K562 (cell line): ENCODE data around the gene MYO1F. TPM values are rescaled to one million over a fixed set of nuclear protein-coding genes. Genes with fewer than 3 reads are reported as not detected.

Experiments
- ATAC-seq: fragments of 200-7000 bp; cut with Tn5 transposase; 3 replicates; pipeline ENCODE4 v1.9.1; 2020; ENCODE audit warnings: moderate library complexity
- BruUV-seq: library from RNA; stranded (reverse); fragments of 400-500 nt; replicated peaks from 2 replicates; lab custom pipeline; 2021; lab: Mats Ljungman, UMichigan
- CTCF ChIA-PET: fragments of 300-600 bp; formaldehyde crosslinking; extraction: SDS; loops from one replicate; lab custom pipeline; 2021; ENCODE audit warnings: low intra/inter-chr PET ratio; lab: Yijun Ruan, JAX
- POLR2A ChIA-PET: fragments of 300-600, 350-650 bp; sonication (Branson Sonifier 250); formaldehyde crosslinking; extraction: SDS; loops from one replicate; lab custom pipeline; 2021; ENCODE audit warnings: antibody characterized with exemption, inconsistent platforms; lab: Yijun Ruan, JAX
- DNase-seq, 4 experiments: peaks; one replicate each; pipeline versions ENCODE4 v3.0.0 to v3.0.0-alpha.2; 2011 to 2018; ENCODE audit warnings: low spot score in 3 of 4, mixed read lengths in 3 of 4; ENCODE audit errors: extremely low read depth in 1 of 4
- FAIRE-seq: peaks from 2 replicates; lab custom pipeline; 2011; peaks lifted over from hg19 to GRCh38; lab: Jason Lieb, UNC
- H2AFZ ChIP-seq: 2 replicates; pipeline ENCODE4 v1.6.0; 2011; ENCODE audit warnings: low read depth, low read length, control low read depth, inconsistent platforms
- H3K27ac ChIP-seq: fragments of 200-600 bp; 3 replicates; pipeline ENCODE4 v1.8.0; 2011; ENCODE audit warnings: low read depth, mild to moderate bottlenecking, control low read depth, inconsistent platforms, low read length, moderate library complexity, mixed read lengths; ENCODE audit errors: extremely low read depth
- H3K27me3 ChIP-seq, 2 experiments: fragments of 300-600 bp in 1 of 2; 2 replicates in 1 of 2; 3 replicates in 1 of 2; pipeline versions ENCODE4 v1.6.0 to v1.8.0; 2011; ENCODE audit warnings: inconsistent platforms in 2 of 2, low read length in 2 of 2, mild to moderate bottlenecking in 1 of 2, mixed read lengths in 1 of 2, moderate library complexity in 1 of 2; ENCODE audit not compliant: control insufficient read depth in 2 of 2, insufficient read depth in 2 of 2
- H3K36me3 ChIP-seq: fragments of 300-600 bp; 3 replicates; pipeline ENCODE4 v1.8.0; 2011; ENCODE audit warnings: mild to moderate bottlenecking, low read length, inconsistent platforms; ENCODE audit not compliant: control insufficient read depth, insufficient read depth
- H3K4me1 ChIP-seq, 2 experiments: fragments of 200-600 bp in 1 of 2; replicated peaks in 1 of 2; 2 replicates in 1 of 2; 3 replicates in 1 of 2; pipeline versions ENCODE4 v1.5.1 to v1.8.0; 2011; ENCODE audit warnings: inconsistent platforms in 2 of 2, low read length in 2 of 2, mild to moderate bottlenecking in 1 of 2, mixed read lengths in 1 of 2, moderate library complexity in 1 of 2; ENCODE audit not compliant: control insufficient read depth in 2 of 2, insufficient read depth in 2 of 2
- H3K4me2 ChIP-seq: 2 replicates; pipeline ENCODE4 v1.6.1; 2011; ENCODE audit warnings: low read length, control low read depth, inconsistent platforms, mixed read lengths; ENCODE audit not compliant: insufficient read depth
- H3K4me3 ChIP-seq: fragments of 200-600 bp; sonication (generic), shearing (Covaris generic); 2 replicates; pipeline ENCODE4 v1.5.1; 2016; ENCODE audit warnings: control low read depth, inconsistent platforms
- H3K79me2 ChIP-seq: fragments of 200-600 bp; 3 replicates; pipeline ENCODE4 v1.8.0; 2011; ENCODE audit warnings: low read length, inconsistent platforms; ENCODE audit not compliant: control insufficient read depth, insufficient read depth
- H3K9ac ChIP-seq, 2 experiments: 2 replicates each; pipeline versions ENCODE4 v1.6.0 to v1.6.1; 2011; ENCODE audit warnings: low read depth in 2 of 2, low read length in 2 of 2, control low read depth in 1 of 2, inconsistent platforms in 1 of 2, mild to moderate bottlenecking in 1 of 2, mixed read lengths in 1 of 2; ENCODE audit not compliant: insufficient read depth in 1 of 2
- H3K9me1 ChIP-seq: one replicate; pipeline ENCODE4 v1.6.0; 2011; ENCODE audit warnings: inconsistent platforms, mild to moderate bottlenecking, low read length, moderate library complexity; ENCODE audit not compliant: control insufficient read depth, insufficient read depth
- H3K9me3 ChIP-seq: replicated peaks from 2 replicates; pipeline ENCODE4 v1.5.1; 2011; ENCODE audit warnings: low read depth, low read length, inconsistent platforms; ENCODE audit not compliant: control insufficient read depth, insufficient read depth
- H4K20me1 ChIP-seq: replicated peaks from 2 replicates; pipeline ENCODE4 v1.6.1; 2011; ENCODE audit warnings: low read length, inconsistent platforms, mixed read lengths; ENCODE audit not compliant: control insufficient read depth, insufficient read depth
- ERF ChIP-seq: fragments of 450-650 bp; formaldehyde crosslinking; IDR thresholded peaks from 2 replicates; pipeline ENCODE4 v1.4.0; 2020; ENCODE audit warnings: mild to moderate bottlenecking, mixed read lengths
- KLF13 ChIP-seq: fragments of 450-650 bp; IDR thresholded peaks from 2 replicates; pipeline ENCODE4 v1.6.1; 2016; ENCODE audit warnings: missing genetic modification characterization, low read depth, mild to moderate bottlenecking, missing compliant biosample characterization, moderate library complexity, borderline replicate concordance
- MCM2 ChIP-seq: fragments of 450-650 bp; IDR thresholded peaks from 2 replicates; pipeline ENCODE4 v1.6.1; 2017; ENCODE audit warnings: low read depth, mild to moderate bottlenecking
- POLR2A ChIP-seq: fragments of 450-650 bp; conservative IDR thresholded peaks from 2 replicates; pipeline ENCODE4 v1.6.1; 2016
- RAD21 ChIP-seq, 2 experiments: fragments of 250-450 bp in 1 of 2; fragments of 450-650 bp in 1 of 2; sonication (Bioruptor Pico) in 1 of 2; formaldehyde crosslinking in 1 of 2; IDR thresholded peaks in 1 of 2; conservative IDR thresholded peaks in 1 of 2; 2 replicates each; pipeline versions ENCODE4 v1.4.0 to v1.8.0; 2020 to 2022; ENCODE audit warnings: mild to moderate bottlenecking in 2 of 2, moderate library complexity in 1 of 2
- SP1 ChIP-seq: sonication (generic); formaldehyde crosslinking; IDR thresholded peaks from 2 replicates; pipeline ENCODE4 v1.8.1; 2022; ENCODE audit warnings: mild to moderate bottlenecking, missing genetic modification reagents
- ZC3H4 ChIP-seq: sonication (generic); formaldehyde crosslinking; IDR thresholded peaks from 2 replicates; pipeline ENCODE4 v1.9.0; 2021; ENCODE audit warnings: missing genetic modification reagents, borderline replicate concordance
- WGBS: fragments of 100-300 bp; shearing (Covaris generic); methylation state at CpG from one replicate; pipeline ENCODE4 v1.1.6; 2016; ENCODE audit warnings: low coverage, mixed read lengths; ENCODE audit not compliant: insufficient coverage; ENCODE audit errors: missing lambda C conversion rate; 5-methylcytosine and 5-hydroxymethylcytosine counted together
- in situ Hi-C: fragments of 300-500 bp; cut with MboI; formaldehyde crosslinking; loops from 4 replicates; pipeline ENCODE4 v1.15.0; 2018; ENCODE audit warnings: inconsistent platforms, mixed read lengths
- intact Hi-C: fragments of 100-400 bp; cut with micrococcal nuclease; formaldehyde crosslinking; loops from 2 replicates; pipeline ENCODE4 v1.14.2; 2022
- polyA plus RNA-seq, 8 experiments: library from polyadenylated mRNA; depleted of rRNA in 4 of 8; stranded (reverse) in 5 of 8; unstranded in 3 of 8; fragments of >200 nt; fragmentation: Nextera tagmentation in 2 of 8; fragmentation: Illumina TruSeq in 1 of 8; extraction: Ambion mirVana in 2 of 8; extraction: Trizol in 1 of 8; gene quantifications; 2 replicates each; pipeline versions ENCODE4 v1.2.1 to v1.2.3, GENCODE V29; 2011 to 2014; ENCODE audit warnings: inconsistent platforms in 1 of 8, missing spikeins in 1 of 8
- total RNA-seq, 7 experiments: library from RNA; depleted of rRNA in 6 of 7; stranded (reverse); fragments of >200 nt in 6 of 7; fragmentation: Illumina TruSeq in 2 of 7; extraction: Trizol in 2 of 7; gene quantifications; 2 replicates each; pipeline versions ENCODE4 v1.2.1 to v1.2.3, GENCODE V29; 2011 to 2021; ENCODE audit warnings: low replicate concordance in 1 of 7
- TF ChIP-seq, protein P1 (sequence below): fragments of 250-450 bp; sonication (Bioruptor Pico); IDR thresholded peaks from 2 replicates; pipeline ENCODE4 v1.8.0; 2021; ENCODE audit warnings: borderline replicate concordance, mild to moderate bottlenecking, moderate library complexity; ENCODE audit not compliant: poor library complexity, severe bottlenecking
- TF ChIP-seq, protein P2 (sequence below), 2 experiments: fragments of 450-650 bp in 1 of 2; sonication (generic) in 1 of 2; formaldehyde crosslinking; conservative IDR thresholded peaks; 2 replicates each; pipeline versions ENCODE4 v1.4.0 to v1.8.1; 2020 to 2022; ENCODE audit warnings: mild to moderate bottlenecking in 1 of 2, missing genetic modification reagents in 1 of 2
- TF ChIP-seq, protein P3 (sequence below): fragments of 250-450 bp; sonication (Bioruptor Pico); IDR thresholded peaks from 2 replicates; pipeline ENCODE4 v1.8.0; 2022; ENCODE audit warnings: moderate library complexity, mild to moderate bottlenecking, inconsistent platforms
- TF ChIP-seq, protein P4 (sequence below): fragments of 250-450 bp; sonication (Bioruptor Pico); IDR thresholded peaks from 2 replicates; pipeline ENCODE4 v1.4.0; 2020; ENCODE audit warnings: mild to moderate bottlenecking, moderate library complexity, borderline replicate concordance
- TF ChIP-seq, protein P5 (sequence below): fragments of 450-650 bp; conservative IDR thresholded peaks from 2 replicates; pipeline ENCODE4 v1.6.1; 2016; ENCODE audit warnings: missing genetic modification characterization, low read depth, mild to moderate bottlenecking, missing compliant biosample characterization, moderate library complexity

The MYO1F gene
- total and polyA plus RNA-seq, 9 of the 15 experiments (the other 6 are each of a cell fraction or from before 2014, with no cell fraction given), result 0.78 to 9.4 (median 4.3) TPM

DNA sequence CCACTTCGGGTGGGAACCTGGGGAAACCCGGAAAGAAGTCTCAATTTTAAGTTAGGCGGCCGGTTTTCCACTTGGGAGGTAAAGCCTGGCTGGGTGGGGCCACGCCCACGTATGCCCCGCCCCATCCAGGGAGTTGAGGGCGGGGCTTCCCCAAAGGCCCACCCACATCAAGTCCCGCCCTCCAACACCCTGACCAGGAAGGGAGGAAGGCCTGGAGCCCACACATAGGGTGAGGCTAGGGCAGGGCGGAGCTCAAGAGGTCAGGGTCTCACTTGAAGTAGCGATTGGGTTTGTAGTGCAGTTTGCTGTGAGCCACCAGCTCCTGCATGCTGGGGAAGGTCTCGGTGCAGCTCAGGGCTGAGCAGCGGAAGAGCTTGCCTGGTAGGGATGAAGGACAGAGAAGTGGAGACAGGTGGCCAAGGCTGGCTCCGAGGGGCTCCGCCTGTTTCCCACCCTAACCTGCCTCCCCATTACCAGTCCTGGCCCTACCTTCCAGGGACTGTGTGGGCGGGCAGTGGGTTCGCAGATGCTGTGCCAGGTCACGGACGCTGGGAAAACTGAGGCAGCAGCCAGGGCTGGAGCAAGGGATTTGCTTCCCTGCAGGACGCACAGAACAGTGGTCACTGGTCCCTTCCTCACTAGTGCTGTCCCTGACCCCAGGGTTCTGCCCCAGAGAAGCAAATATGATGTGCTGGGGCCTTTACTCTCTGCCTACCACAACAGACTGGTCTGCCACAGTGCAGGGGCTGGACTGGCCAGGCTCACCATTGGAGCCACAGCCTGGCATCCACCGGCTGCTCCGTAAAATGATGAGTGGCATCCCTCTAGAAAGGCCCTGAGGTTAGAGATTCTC is 64.9 kb downstream of the MYO1F start:
- intact Hi-C loops (loop anchor here (5.0 kb wide), 1 partner anchor 100 kb away; the partner anchor contains the start of gene MARCHF2), in situ Hi-C loops (no loop called here)
- Histone ChIP-seq H3K4me1 (peaks cover 33 to 46% of the 10 kb centered on the region in 2 experiments), H3K4me2 (peak overlapping the region; percentile 83), H3K9ac (peak overlapping the region; percentile 97 to 100), H2AFZ (peak overlapping the region; percentile 47; the same call in 1 of the 2 replicates), H3K9me1 (no peaks in the 10 kb centered on the region), H3K4me3 (peak overlapping the region; percentile 77; the same call in 1 of the 2 replicates), H3K9me3 (peaks cover 2% of the 10 kb centered on the region), H3K36me3 (peaks cover 2% of the 10 kb centered on the region; the same call in 1 of the 3 replicates), H3K27ac (peak overlapping the region; percentile 99), H4K20me1 (no peaks in the 10 kb centered on the region), H3K27me3 (no peaks in the 10 kb centered on the region), H3K79me2 (peaks cover 7% of the 10 kb centered on the region; the same call in 1 of the 3 replicates)
- 57% methylated on average over 19 of the region's 22 CpGs for WGBS
- ATAC-seq (peak; percentile 81), DNase-seq (peak; percentile 88 to 92 (median 90)), FAIRE-seq (peak; percentile 96)
- no TSS peak for BruUV-seq
- CTCF ChIA-PET, result interaction anchor here (0.5 kb wide), 1 partner anchor 162 kb away, joined by 3 read pairs; no protein-coding TSS in a partner anchor
- POLR2A ChIA-PET, result interaction anchor here (0.5 to 4.6 kb wide), 4 partner anchors 12 to 190 kb away, joined by 3 to 32 read pairs (median 6); partner anchors contain the start of gene HNRNPM
- peak; percentile 92 for TF ChIP-seq KLF13 (tag)
- TF ChIP-seq, protein P1, sequence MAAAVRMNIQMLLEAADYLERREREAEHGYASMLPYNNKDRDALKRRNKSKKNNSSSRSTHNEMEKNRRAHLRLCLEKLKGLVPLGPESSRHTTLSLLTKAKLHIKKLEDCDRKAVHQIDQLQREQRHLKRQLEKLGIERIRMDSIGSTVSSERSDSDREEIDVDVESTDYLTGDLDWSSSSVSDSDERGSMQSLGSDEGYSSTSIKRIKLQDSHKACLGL (CRISPR knock-in tag), result no peak
- TF ChIP-seq, protein P2, sequence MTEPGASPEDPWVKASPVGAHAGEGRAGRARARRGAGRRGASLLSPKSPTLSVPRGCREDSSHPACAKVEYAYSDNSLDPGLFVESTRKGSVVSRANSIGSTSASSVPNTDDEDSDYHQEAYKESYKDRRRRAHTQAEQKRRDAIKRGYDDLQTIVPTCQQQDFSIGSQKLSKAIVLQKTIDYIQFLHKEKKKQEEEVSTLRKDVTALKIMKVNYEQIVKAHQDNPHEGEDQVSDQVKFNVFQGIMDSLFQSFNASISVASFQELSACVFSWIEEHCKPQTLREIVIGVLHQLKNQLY (CRISPR knock-in tag; conservative IDR thresholded peaks at IDR 0.05), result no peak
- TF ChIP-seq ZC3H4 (CRISPR knock-in tag), result 0 out of 2 replicates have a peak, but pooled peaks have one; percentile 30
- no peak for TF ChIP-seq ERF (CRISPR knock-in tag)
- TF ChIP-seq, protein P3, sequence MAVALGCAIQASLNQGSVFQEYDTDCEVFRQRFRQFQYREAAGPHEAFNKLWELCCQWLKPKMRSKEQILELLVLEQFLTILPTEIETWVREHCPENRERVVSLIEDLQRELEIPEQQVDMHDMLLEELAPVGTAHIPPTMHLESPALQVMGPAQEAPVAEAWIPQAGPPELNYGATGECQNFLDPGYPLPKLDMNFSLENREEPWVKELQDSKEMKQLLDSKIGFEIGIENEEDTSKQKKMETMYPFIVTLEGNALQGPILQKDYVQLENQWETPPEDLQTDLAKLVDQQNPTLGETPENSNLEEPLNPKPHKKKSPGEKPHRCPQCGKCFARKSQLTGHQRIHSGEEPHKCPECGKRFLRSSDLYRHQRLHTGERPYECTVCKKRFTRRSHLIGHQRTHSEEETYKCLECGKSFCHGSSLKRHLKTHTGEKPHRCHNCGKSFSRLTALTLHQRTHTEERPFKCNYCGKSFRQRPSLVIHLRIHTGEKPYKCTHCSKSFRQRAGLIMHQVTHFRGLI, result no peak
- TF ChIP-seq, protein P4, sequence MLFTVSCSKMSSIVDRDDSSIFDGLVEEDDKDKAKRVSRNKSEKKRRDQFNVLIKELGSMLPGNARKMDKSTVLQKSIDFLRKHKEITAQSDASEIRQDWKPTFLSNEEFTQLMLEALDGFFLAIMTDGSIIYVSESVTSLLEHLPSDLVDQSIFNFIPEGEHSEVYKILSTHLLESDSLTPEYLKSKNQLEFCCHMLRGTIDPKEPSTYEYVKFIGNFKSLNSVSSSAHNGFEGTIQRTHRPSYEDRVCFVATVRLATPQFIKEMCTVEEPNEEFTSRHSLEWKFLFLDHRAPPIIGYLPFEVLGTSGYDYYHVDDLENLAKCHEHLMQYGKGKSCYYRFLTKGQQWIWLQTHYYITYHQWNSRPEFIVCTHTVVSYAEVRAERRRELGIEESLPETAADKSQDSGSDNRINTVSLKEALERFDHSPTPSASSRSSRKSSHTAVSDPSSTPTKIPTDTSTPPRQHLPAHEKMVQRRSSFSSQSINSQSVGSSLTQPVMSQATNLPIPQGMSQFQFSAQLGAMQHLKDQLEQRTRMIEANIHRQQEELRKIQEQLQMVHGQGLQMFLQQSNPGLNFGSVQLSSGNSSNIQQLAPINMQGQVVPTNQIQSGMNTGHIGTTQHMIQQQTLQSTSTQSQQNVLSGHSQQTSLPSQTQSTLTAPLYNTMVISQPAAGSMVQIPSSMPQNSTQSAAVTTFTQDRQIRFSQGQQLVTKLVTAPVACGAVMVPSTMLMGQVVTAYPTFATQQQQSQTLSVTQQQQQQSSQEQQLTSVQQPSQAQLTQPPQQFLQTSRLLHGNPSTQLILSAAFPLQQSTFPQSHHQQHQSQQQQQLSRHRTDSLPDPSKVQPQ, result no peak
- no peak for TF ChIP-seq MCM2
- TF ChIP-seq SP1 (CRISPR knock-in tag), result peak; percentile 73
- TF ChIP-seq POLR2A, result 0 out of 2 replicates have a peak, but pooled peaks have one; percentile 27
- no peak for TF ChIP-seq RAD21 (CRISPR knock-in tag; conservative IDR thresholded peaks at IDR 0.05 in 1 of 2, IDR thresholded peaks at IDR 0.05 in 1 of 2)
- TF ChIP-seq, protein P5, sequence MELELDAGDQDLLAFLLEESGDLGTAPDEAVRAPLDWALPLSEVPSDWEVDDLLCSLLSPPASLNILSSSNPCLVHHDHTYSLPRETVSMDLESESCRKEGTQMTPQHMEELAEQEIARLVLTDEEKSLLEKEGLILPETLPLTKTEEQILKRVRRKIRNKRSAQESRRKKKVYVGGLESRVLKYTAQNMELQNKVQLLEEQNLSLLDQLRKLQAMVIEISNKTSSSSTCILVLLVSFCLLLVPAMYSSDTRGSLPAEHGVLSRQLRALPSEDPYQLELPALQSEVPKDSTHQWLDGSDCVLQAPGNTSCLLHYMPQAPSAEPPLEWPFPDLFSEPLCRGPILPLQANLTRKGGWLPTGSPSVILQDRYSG (tag), result no peak
